Left lung (tissue), 14 donors: ENCODE results near the gene ZFP91. TPM values are rescaled to one million over a fixed set of nuclear protein-coding genes. Genes with fewer than 3 reads are reported as not detected.

Experiments used
- ATAC-seq: fragments of 200-7000 bp; cut with Tn5 transposase; one replicate; pipeline ENCODE4 v1.9.1; 2020; ENCODE audit warnings: moderate library complexity
- DNase-seq, 4 donors: peaks; one replicate each; pipeline ENCODE4 v3.0.0-alpha.2; 2013 to 2020
- H3K27ac ChIP-seq, 2 donors: fragments of 200-600 bp; sonication (generic) in 1 of 2; one replicate each; pipeline versions ENCODE4 v1.5.0 to v1.8.0; 2020 to 2021
- H3K27me3 ChIP-seq, 2 donors: fragments of 200-600 bp; sonication (generic) in 1 of 2; one replicate each; pipeline versions ENCODE4 v1.5.0 to v1.8.0; 2020 to 2021
- H3K36me3 ChIP-seq, 2 donors: fragments of 200-600 bp; sonication (generic) in 1 of 2; one replicate each; pipeline versions ENCODE4 v1.5.0 to v1.8.0; 2020 to 2021
- H3K4me1 ChIP-seq, 2 donors: fragments of 200-600 bp; one replicate each; pipeline ENCODE4 v1.8.0; 2021
- H3K4me3 ChIP-seq, 2 donors: fragments of 200-600 bp; sonication (generic) in 1 of 2; one replicate each; pipeline versions ENCODE4 v1.5.0 to v1.8.0; 2020 to 2021; ENCODE audit warnings: mild to moderate bottlenecking in 1 of 2
- H3K9me3 ChIP-seq, 2 donors: fragments of 200-600 bp; sonication (generic) in 1 of 2; one replicate each; pipeline versions ENCODE4 v1.5.0 to v1.8.0; 2020 to 2021
- CTCF ChIP-seq, 2 donors: fragments of 200-600 bp; sonication (generic) in 1 of 2; IDR thresholded peaks; one replicate each; pipeline versions ENCODE4 v1.5.0 to v1.8.0; 2021; ENCODE audit warnings: antibody characterized with exemption in 2 of 2
- intact Hi-C, 2 donors: fragments of 100-400 bp; cut with DNase I; formaldehyde crosslinking; loops; one replicate each; pipeline versions ENCODE4 v1.11.2 to v1.14.2; 2022
- long read RNA-seq, 12 donors: library from polyadenylated mRNA in 2 of 12; unstranded in 2 of 12; transcript quantifications; one replicate each; pipeline ENCODE4 v2.0.0 and lab custom pipeline, GENCODE V29; 2019 to 2026
- polyA plus RNA-seq, 6 donors: library from polyadenylated mRNA; unstranded; fragments of 120-200 nt; gene quantifications; one replicate each; pipeline ENCODE4 v1.2.1, GENCODE V29; 2013; ENCODE audit not compliant: insufficient read length in 6 of 6
- total RNA-seq, 2 donors: library from RNA; stranded (reverse); fragmentation: NEBNext Ultra II Directional; extraction: Animal tissue kit (Norgen Biotek cat#: 25700); gene quantifications; one replicate each; pipeline ENCODE4 v1.2.1, GENCODE V29; 2021
- donor health status: DM: no; HTN: yes; CAD: no.
- donor health status: DM: no; HTN: no; CAD: no.

The ZFP91 gene
- total RNA-seq, result 10 to 100 TPM; 41.3 to 50.1 TPM
- polyA plus RNA-seq, result 10 to 100 TPM; 53.8 to 62.4 (median 59.2) TPM
- long read RNA-seq, donor 1, full-length matches to known transcripts, result 8 of 44 reads
- long read RNA-seq, donor 1, partial matches to known transcripts, result 31 of 44 reads
- long read RNA-seq, donor 1, other reads (novel, unspliced or antisense), result 5 of 44 reads
- long read RNA-seq, donor 2, full-length matches to known transcripts, result 7 of 7 reads
- long read RNA-seq, donor 2, partial matches to known transcripts, result 0 of 7 reads
- long read RNA-seq, donor 2, other reads (novel, unspliced or antisense), result 0 of 7 reads
- long read RNA-seq, donor 3, full-length matches to known transcripts, result 3 of 16 reads
- long read RNA-seq, donor 3, partial matches to known transcripts, result 13 of 16 reads
- long read RNA-seq, donor 3, other reads (novel, unspliced or antisense), result 0 of 16 reads
- long read RNA-seq, donor 4, partial matches to known transcripts, result 4 of 6 reads
- long read RNA-seq, donor 4, other reads (novel, unspliced or antisense), result 2 of 6 reads
- long read RNA-seq, donor 5, full-length matches to known transcripts, result 2 of 9 reads
- long read RNA-seq, donor 5, partial matches to known transcripts, result 7 of 9 reads
- long read RNA-seq, donor 5, other reads (novel, unspliced or antisense), result 0 of 9 reads
- long read RNA-seq, donor 6, full-length matches to known transcripts, result 2 of 2 reads
- long read RNA-seq, donor 6, partial matches to known transcripts, result 0 of 2 reads
- long read RNA-seq, donor 6, other reads (novel, unspliced or antisense), result 0 of 2 reads
- long read RNA-seq, donor 7, full-length matches to known transcripts, result 2 of 2 reads
- long read RNA-seq, donor 7, partial matches to known transcripts, result 0 of 2 reads
- long read RNA-seq, donor 7, other reads (novel, unspliced or antisense), result 0 of 2 reads
- long read RNA-seq, donor 8, full-length matches to known transcripts, result 8 of 8 reads
- long read RNA-seq, donor 8, partial matches to known transcripts, result 0 of 8 reads
- long read RNA-seq, donor 8, other reads (novel, unspliced or antisense), result 0 of 8 reads
- long read RNA-seq, donor 9, result 0 reads
- long read RNA-seq, donor 10, partial matches to known transcripts, result 2 of 2 reads
- long read RNA-seq, donor 10, other reads (novel, unspliced or antisense), result 0 of 2 reads
- long read RNA-seq, donor 11, full-length matches to known transcripts, result 3 of 23 reads
- long read RNA-seq, donor 11, partial matches to known transcripts, result 20 of 23 reads
- long read RNA-seq, donor 11, other reads (novel, unspliced or antisense), result 0 of 23 reads
- long read RNA-seq, donor 12, full-length matches to known transcripts, result 2 of 7 reads
- long read RNA-seq, donor 12, partial matches to known transcripts, result 5 of 7 reads
- long read RNA-seq, donor 12, other reads (novel, unspliced or antisense), result 0 of 7 reads

DNA sequence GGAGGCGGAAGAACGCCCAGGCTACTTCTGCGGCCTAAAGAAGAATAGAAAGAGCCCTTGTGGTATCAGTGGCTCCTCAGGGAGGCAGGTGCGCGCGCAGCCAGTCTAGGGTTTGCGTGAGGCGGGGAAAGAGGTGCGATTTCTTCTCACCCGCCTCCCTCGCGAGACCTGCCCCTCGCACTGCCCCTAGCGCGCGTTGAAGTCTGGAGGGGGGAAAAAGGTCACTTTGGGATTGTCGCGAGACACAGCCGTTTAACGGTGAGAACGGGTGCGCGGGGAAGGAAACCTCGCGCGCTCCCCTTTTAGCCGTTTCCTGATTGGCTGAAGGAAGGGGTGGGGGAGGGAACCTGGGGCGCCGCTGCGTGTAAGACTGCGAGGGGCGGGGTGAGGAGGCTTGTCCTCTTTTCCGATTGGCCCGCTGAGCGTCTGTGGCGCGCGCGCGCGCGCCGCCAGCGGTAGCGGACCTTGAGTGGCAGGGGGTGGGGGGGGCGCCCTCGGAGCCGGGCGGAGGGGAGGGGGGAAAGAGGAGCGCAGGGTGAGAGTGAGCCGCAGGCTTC, at the start of gene ZFP91:
Gene ZFP91, plus strand, starts transcription at position 429 of the 557 bp plus-strand sequence. CDS start 219 bp downstream, outside the sequence.
- Histone ChIP-seq H3K36me3 (no peaks in the 10 kb centered on the region), H3K27me3 (no peaks in the 10 kb centered on the region), H3K27ac (peak within 1 kb of the TSS; percentile 99 to 100), H3K9me3 (no peaks in the 10 kb centered on the region), H3K4me3 (peak within 1 kb of the TSS; percentile 91 to 95), H3K4me1 (peaks cover 21 to 74% of the 10 kb centered on the region in 2 donors)
- DNase-seq, result peak; percentile 95 to 99 (median 98)
- intact Hi-C loops, result no loop called here
- peak; percentile 87 for ATAC-seq
- TF ChIP-seq CTCF (IDR thresholded peaks at IDR 0.05), result no peak

DNA sequence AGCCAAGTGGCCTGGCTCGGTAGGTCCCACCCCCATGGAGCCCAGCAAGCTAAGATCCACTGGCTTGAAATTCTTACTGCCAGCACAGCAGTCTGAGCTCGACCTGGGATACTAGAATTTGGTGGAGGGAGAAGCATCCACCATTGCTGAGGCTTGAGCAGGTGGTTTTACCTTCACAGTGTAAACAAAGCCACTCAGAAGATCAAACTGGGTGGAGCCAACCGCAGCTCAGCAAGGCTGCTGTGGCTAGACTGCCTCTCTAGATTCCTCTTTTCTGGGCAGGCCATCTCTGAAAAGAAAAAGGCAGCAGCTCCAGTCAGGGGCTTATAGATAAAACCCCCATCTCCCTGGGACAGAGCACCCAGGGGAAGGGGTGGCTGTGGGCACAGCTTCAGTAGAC, 48.6 kb upstream of the ZFP91 start:
- Histone ChIP-seq H3K4me1 (peaks cover 0 to 18% of the 10 kb centered on the region in 2 donors), H3K27me3 (no peaks in the 10 kb centered on the region), H3K4me3 (no peak overlapping the region), H3K9me3 (no peaks in the 10 kb centered on the region), H3K36me3 (peaks cover 0 to 56% of the 10 kb centered on the region in 2 donors), H3K27ac (no peak overlapping the region)
- no peak for DNase-seq
- intact Hi-C loops, result no loop called here
- no peak for ATAC-seq
- TF ChIP-seq CTCF (IDR thresholded peaks at IDR 0.05), result no peak

DNA sequence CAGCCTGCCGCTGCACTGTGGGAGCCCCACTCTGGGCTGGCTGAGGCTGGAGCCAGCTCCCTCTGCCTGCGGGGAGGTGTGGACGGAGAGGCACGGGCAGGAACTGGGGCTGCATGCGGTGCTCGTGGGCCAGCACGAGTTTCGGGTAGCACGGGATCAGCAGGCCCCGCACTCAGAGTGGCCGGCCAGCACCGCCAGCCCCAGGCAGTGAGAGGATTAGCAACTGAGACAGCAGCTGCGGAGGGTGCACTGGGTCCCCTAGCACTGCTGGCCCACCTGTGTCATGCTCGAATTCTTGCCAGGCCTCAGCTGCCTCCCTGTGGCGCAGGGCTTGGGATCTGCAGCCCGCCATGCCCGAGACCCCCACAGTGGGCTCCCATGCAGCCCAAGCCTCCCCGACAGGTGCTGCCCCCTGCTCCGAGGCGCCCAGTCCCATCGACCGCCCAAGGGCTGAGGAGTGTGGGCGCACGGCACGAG, 47.0 kb upstream of the ZFP91 start:
- peaks cover 0 to 55% of the 10 kb centered on the region in 2 donors for H3K36me3 ChIP-seq
- intact Hi-C loops, result no loop called here
- DNase-seq, result peak in 1 of 4 donors; percentile 65

GRCh38 chr11:58546841-58547240, 32.0 kb upstream of the ZFP91 start:
- Histone ChIP-seq H3K27ac (no peak overlapping the region), H3K4me3 (no peak overlapping the region), H3K27me3 (no peaks in the 10 kb centered on the region), H3K4me1 (no peaks in the 10 kb centered on the region), H3K36me3 (peaks cover 0 to 95% of the 10 kb centered on the region in 2 donors), H3K9me3 (no peaks in the 10 kb centered on the region)
- no peak for ATAC-seq
- no peak for DNase-seq
- intact Hi-C loops, result no loop called here
- no peak for TF ChIP-seq CTCF (IDR thresholded peaks at IDR 0.05)

More for the DNA sequence above, 47.0 kb upstream of the ZFP91 start:
- Histone ChIP-seq H3K27ac (no peak overlapping the region), H3K27me3 (no peaks in the 10 kb centered on the region), H3K4me3 (no peak overlapping the region), H3K9me3 (no peaks in the 10 kb centered on the region), H3K4me1 (peaks cover 0 to 3% of the 10 kb centered on the region in 2 donors)
- no peak for TF ChIP-seq CTCF (IDR thresholded peaks at IDR 0.05)
- ATAC-seq, result no peak
